BE2C (cell line): ENCODE measurements around the gene CSMD2.

Experiments
- DNase-seq: peaks from one replicate; pipeline ENCODE4 v3.0.0-alpha.2; 2020
- H3K27me3 ChIP-seq: fragments of 250-450 bp; sonication (Bioruptor Pico); 2 replicates; pipeline ENCODE4 v1.5.1; 2020; ENCODE audit warnings: mild to moderate bottlenecking
- H3K36me3 ChIP-seq: fragments of 250-450 bp; sonication (Bioruptor Pico); 2 replicates; pipeline ENCODE4 v1.5.1; 2020; ENCODE audit warnings: mild to moderate bottlenecking
- H3K4me1 ChIP-seq: fragments of 250-450 bp; sonication (Bioruptor Pico); 2 replicates; pipeline ENCODE4 v1.5.1; 2020
- H3K4me3 ChIP-seq: 2 replicates; pipeline ENCODE4 v1.5.1; 2011; ENCODE audit warnings: low read depth, low read length
- H3K9me3 ChIP-seq: fragments of 250-450 bp; sonication (Bioruptor Pico); 2 replicates; pipeline ENCODE4 v1.5.1; 2020
- TF ChIP-seq, protein P1 (sequence below): IDR thresholded peaks from 2 replicates; pipeline ENCODE4 v1.5.1; 2012; ENCODE audit warnings: mild to moderate bottlenecking, low read depth, low read length

CSMD2 gene

DNA sequence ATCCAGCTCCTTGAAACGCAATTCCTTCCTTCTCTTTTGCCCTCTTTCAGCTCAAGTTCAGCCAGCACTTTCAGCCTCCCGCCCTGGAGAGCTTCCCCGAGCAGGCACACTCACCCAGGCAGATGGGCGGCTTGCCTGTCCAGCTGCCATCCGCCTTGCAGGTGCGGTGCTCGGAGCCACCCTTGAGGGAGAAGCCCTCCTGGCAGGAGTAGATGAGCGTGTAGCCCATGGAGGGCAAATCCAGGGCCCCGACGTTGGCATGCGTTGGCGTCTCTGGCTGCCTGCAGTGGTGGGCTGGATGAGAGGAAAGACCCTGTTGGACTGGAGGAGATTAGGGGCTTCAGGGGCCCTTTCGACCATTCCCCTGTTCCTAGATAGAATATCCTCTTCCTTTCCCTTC, 632.1 kb downstream of the CSMD2 start:
- no peaks in the 10 kb centered on the region for H3K4me1 ChIP-seq
- no peaks in the 10 kb centered on the region for H3K36me3 ChIP-seq
- TF ChIP-seq, protein P1, sequence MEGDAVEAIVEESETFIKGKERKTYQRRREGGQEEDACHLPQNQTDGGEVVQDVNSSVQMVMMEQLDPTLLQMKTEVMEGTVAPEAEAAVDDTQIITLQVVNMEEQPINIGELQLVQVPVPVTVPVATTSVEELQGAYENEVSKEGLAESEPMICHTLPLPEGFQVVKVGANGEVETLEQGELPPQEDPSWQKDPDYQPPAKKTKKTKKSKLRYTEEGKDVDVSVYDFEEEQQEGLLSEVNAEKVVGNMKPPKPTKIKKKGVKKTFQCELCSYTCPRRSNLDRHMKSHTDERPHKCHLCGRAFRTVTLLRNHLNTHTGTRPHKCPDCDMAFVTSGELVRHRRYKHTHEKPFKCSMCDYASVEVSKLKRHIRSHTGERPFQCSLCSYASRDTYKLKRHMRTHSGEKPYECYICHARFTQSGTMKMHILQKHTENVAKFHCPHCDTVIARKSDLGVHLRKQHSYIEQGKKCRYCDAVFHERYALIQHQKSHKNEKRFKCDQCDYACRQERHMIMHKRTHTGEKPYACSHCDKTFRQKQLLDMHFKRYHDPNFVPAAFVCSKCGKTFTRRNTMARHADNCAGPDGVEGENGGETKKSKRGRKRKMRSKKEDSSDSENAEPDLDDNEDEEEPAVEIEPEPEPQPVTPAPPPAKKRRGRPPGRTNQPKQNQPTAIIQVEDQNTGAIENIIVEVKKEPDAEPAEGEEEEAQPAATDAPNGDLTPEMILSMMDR = no peak
- no peak for DNase-seq
- H3K9me3 ChIP-seq = no peaks in the 10 kb centered on the region
- H3K4me3 ChIP-seq = no peak overlapping the region
- H3K27me3 ChIP-seq = no peaks in the 10 kb centered on the region

- TF ChIP-seq, protein P1 = no peak
- no peak for DNase-seq
- H3K27me3 ChIP-seq = no peaks in the 10 kb centered on the region
- H3K4me3 ChIP-seq = no peak overlapping the region
- H3K4me1 ChIP-seq = no peaks in the 10 kb centered on the region
- no peaks in the 10 kb centered on the region for H3K9me3 ChIP-seq
- H3K36me3 ChIP-seq = no peaks in the 10 kb centered on the region
These were observed 632.8 kb downstream of the CSMD2 start for GRCh38 chr1:33532250-33532649.

- TF ChIP-seq, protein P1 = no peak
- Histone ChIP-seq H3K9me3 (no peaks in the 10 kb centered on the region), H3K4me3 (no peak overlapping the region), H3K4me1 (no peaks in the 10 kb centered on the region), H3K27me3 (no peaks in the 10 kb centered on the region), H3K36me3 (no peaks in the 10 kb centered on the region)
- DNase-seq = no peak
These were observed 635.1 kb downstream of the CSMD2 start for GRCh38 chr1:33529957-33530356.

DNA sequence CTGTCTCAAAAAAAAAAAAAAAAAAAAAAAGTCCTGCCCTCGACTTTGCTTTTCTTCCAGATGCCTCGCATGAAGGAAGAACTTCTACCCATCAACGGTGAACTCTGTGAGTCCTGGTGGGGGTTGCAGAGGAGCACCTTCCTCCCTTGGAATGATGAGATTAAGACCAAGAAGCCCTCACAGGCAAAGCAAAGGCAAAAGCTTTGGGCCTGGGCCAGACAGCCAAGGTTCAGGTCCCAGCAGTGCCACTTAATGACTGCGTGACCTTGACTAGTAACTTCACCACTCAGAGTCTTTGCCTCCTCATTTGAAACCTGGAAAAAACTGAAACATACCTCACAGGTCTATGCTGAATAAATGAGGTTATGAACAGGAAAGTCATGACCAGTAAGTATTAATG, 637.1 kb downstream of the CSMD2 start:
- Histone ChIP-seq H3K27me3 (no peaks in the 10 kb centered on the region), H3K4me1 (no peaks in the 10 kb centered on the region), H3K36me3 (no peaks in the 10 kb centered on the region), H3K4me3 (no peak overlapping the region), H3K9me3 (no peaks in the 10 kb centered on the region)
- TF ChIP-seq, protein P1 = no peak
- DNase-seq = no peak

DNA sequence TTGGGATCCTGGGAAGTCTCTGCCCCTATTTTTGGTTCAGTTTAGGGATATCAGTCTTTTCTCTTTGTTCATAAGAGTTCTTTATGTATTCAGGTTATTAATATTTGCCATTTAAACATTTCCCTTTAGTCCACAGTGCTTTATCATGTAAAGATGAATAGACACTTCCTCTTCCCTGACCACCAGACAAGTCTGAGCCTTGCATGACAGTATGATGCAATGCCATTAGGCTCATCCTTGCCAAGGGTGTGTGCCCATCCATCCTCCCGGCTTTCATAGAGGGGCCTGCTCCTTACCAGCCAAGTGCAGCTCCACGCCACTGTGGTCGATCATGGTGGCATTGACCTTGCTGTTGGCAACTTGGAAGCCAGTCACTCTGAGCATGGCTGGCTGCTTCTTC, 640.4 kb downstream of the CSMD2 start:
- no peaks in the 10 kb centered on the region for H3K4me1 ChIP-seq
- TF ChIP-seq, protein P1 = no peak
- no peak for DNase-seq
- no peaks in the 10 kb centered on the region for H3K27me3 ChIP-seq
- H3K4me3 ChIP-seq = no peak overlapping the region
- no peaks in the 10 kb centered on the region for H3K9me3 ChIP-seq
- H3K36me3 ChIP-seq = no peaks in the 10 kb centered on the region

- H3K27me3 ChIP-seq = no peaks in the 10 kb centered on the region
- no peaks in the 10 kb centered on the region for H3K36me3 ChIP-seq
- DNase-seq = no peak
- H3K4me3 ChIP-seq = no peak overlapping the region
- no peaks in the 10 kb centered on the region for H3K4me1 ChIP-seq
- TF ChIP-seq, protein P1 = no peak
- H3K9me3 ChIP-seq = no peaks in the 10 kb centered on the region
These were observed 645.7 kb downstream of the CSMD2 start for GRCh38 chr1:33519240-33519884.
